Measurements from ENCODE around the gene RPS6KA5.

The RPS6KA5 gene

DNA sequence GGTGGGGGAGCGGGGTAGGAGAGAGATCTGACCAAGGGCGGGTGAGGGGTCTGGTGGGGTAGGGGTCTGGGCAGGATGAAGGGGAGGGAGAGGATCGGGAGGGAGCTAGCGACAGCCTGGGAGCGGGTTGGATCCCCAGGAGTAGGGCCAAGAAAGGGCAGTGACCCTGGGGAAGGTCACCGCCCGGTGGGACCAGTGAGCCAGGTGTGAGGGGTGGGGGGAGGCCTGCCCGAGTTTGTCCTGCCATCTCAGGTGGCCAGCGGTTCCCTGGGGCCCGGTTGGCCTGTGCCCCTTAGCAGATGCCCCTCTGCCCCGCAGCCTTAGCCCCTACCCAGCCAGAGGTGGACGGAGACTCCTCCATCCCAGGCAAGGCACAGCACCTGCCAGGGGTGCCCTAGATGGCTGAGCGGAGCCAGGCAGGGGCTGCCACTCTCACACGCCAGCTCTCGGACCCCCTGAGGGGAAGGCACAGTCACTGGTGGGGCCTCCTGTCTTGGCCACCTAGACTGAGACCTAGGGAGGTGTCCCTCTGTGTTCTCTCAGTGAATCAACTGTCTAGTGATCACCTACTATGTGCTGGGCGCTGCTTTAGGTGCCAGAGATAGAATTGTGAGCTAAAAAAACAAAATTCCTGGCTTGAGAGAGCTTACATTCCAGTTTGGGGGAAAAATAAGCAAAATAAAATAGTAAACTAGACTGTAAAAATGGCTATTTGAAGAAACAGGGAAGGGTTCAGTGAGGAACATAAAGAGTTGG lies 243.6 kb downstream of the RPS6KA5 start:
- Histone ChIP-seq H3K36me3 (ENCODE audit: control insufficient read depth, insufficient read depth, low read length) (no peaks in the 10 kb centered on the region), H3K4me3 (ENCODE audit: insufficient read depth, low read depth, low read length) (peak overlapping the region; percentile 13), H3K27ac (ENCODE audit: insufficient read depth, low read depth, low read length, poor library complexity, severe bottlenecking) (no peak overlapping the region), H3K4me1 (ENCODE audit: control insufficient read depth, insufficient read depth, low read length) (peaks cover 12% of the 10 kb centered on the region), H3K27me3 (ENCODE audit: control insufficient read depth, insufficient read depth, low read length, poor library complexity, severe bottlenecking) (peaks cover 15% of the 10 kb centered on the region), H3K9me3 (ENCODE audit: control insufficient read depth, low read length) (no peaks in the 10 kb centered on the region)
- 49 to 51% methylated on average over 16 of the region's 16 CpGs for WGBS, 2 experiments

DNA sequence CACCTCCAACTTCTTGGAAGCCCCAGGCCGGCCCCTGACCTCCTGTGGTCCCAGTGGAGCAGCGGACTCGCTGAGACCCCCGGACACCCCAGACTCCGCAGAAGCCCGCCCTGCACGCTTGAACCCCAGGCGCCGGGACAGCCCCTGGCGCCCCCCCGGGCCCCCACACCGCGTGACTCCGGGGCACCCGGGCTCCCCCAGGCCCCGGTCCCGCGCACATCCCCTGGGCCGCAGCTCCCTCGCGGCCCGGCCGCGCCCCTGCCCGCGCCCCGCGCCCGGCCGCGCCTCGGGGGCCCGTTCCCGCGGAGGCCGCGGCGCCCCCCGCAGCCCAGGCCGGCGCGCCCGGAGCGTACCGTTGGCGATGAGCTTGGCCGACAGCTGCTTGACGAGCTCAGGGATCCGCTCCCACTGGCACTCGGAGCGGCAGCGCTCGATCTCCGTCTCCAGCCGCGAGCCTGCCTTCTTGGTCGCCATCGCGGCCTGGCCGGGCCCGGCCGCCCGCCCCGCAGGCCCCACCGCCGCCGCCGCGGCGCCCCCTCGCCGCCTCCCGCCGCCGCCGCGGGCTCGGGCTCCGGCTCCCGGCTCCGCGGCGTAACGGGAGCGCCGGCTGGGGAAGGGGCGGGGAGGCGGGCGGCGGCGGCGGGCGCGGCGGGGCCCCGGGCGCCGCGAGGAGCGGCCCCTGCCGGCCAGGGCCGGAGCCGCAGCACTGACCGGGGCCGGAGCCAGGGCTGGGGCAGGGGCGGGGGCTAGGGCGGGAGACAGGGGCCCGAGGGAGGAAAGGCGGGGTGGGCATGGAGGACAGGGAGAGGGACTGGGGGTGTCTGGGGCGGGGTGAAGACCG lies 244.4 kb downstream of the RPS6KA5 start, which contains the start of gene TTC7B:
TTC7B (minus strand) TSS at position 609 of the 841 bp plus-strand sequence; CDS start at position 474, 135 bp downstream.
- H3K9me3 ChIP-seq (ENCODE audit: control insufficient read depth, low read length): no peaks in the 10 kb centered on the region
- H3K36me3 ChIP-seq (ENCODE audit: control insufficient read depth, insufficient read depth, low read length): no peaks in the 10 kb centered on the region
- peaks cover 15% of the 10 kb centered on the region for H3K27me3 ChIP-seq (ENCODE audit: control insufficient read depth, insufficient read depth, low read length, poor library complexity, severe bottlenecking)
- peak within 1 kb of the TSS; percentile 50 for H3K4me3 ChIP-seq (ENCODE audit: insufficient read depth, low read depth, low read length)
- H3K27ac ChIP-seq (ENCODE audit: insufficient read depth, low read depth, low read length, poor library complexity, severe bottlenecking): no peak within 1 kb of the TSS
- WGBS, 2 experiments: 1% methylated on average over 111 of the region's 111 CpGs
- H3K4me1 ChIP-seq (ENCODE audit: control insufficient read depth, insufficient read depth, low read length): peaks cover 16% of the 10 kb centered on the region

DNA sequence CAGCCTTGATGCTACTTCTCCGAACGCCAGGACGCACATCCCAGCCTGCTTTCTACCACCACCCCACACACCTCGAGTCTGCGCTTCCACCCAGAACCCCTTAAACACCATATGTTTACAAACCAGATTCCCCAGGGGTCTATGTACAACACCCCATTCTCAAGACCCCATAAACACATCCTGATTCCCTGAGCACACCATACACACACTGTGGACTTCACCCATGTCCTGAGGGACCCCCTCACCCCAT lies 244.9 kb downstream of the RPS6KA5 start:
- Histone ChIP-seq H3K27me3 (ENCODE audit: control insufficient read depth, insufficient read depth, low read length, poor library complexity, severe bottlenecking) (peaks cover 15% of the 10 kb centered on the region), H3K4me1 (ENCODE audit: control insufficient read depth, insufficient read depth, low read length) (peaks cover 16% of the 10 kb centered on the region), H3K36me3 (ENCODE audit: control insufficient read depth, insufficient read depth, low read length) (no peaks in the 10 kb centered on the region), H3K9me3 (ENCODE audit: control insufficient read depth, low read length) (no peaks in the 10 kb centered on the region), H3K27ac (ENCODE audit: insufficient read depth, low read depth, low read length, poor library complexity, severe bottlenecking) (no peak overlapping the region), H3K4me3 (ENCODE audit: insufficient read depth, low read depth, low read length) (peak overlapping the region; percentile 50)
- WGBS, 2 experiments: 57 to 61% methylated on average over 5 of the region's 5 CpGs

- Histone ChIP-seq H3K27me3 (ENCODE audit: control insufficient read depth, insufficient read depth, low read length, poor library complexity, severe bottlenecking) (peaks cover 15% of the 10 kb centered on the region), H3K36me3 (ENCODE audit: control insufficient read depth, insufficient read depth, low read length) (no peaks in the 10 kb centered on the region), H3K9me3 (ENCODE audit: control insufficient read depth, low read length) (no peaks in the 10 kb centered on the region), H3K27ac (ENCODE audit: insufficient read depth, low read depth, low read length, poor library complexity, severe bottlenecking) (no peak overlapping the region), H3K4me3 (ENCODE audit: insufficient read depth, low read depth, low read length) (peak overlapping the region; percentile 50), H3K4me1 (ENCODE audit: control insufficient read depth, insufficient read depth, low read length) (peaks cover 16% of the 10 kb centered on the region)
- 87% methylated on average over 13 of the region's 13 CpGs for WGBS, 2 experiments
Observed at GRCh38 chr14:90814806-90815571, 245.5 kb downstream of the RPS6KA5 start.

- WGBS, 2 experiments: 88 to 91% methylated on average over 5 of the region's 5 CpGs
- H3K27me3 ChIP-seq (ENCODE audit: control insufficient read depth, insufficient read depth, low read length, poor library complexity, severe bottlenecking): peaks cover 15% of the 10 kb centered on the region
Observed at GRCh38 chr14:90813442-90813841, 247.0 kb downstream of the RPS6KA5 start.

GRCh38 chr14:90812109-90812508 lies 248.3 kb downstream of the RPS6KA5 start:
- peaks cover 14% of the 10 kb centered on the region for H3K27me3 ChIP-seq (ENCODE audit: control insufficient read depth, insufficient read depth, low read length, poor library complexity, severe bottlenecking)
- no peaks in the 10 kb centered on the region for H3K9me3 ChIP-seq (ENCODE audit: control insufficient read depth, low read length)
- H3K36me3 ChIP-seq (ENCODE audit: control insufficient read depth, insufficient read depth, low read length): no peaks in the 10 kb centered on the region
- WGBS, 2 experiments: 94 to 95% methylated on average over 5 of the region's 5 CpGs
- peaks cover 16% of the 10 kb centered on the region for H3K4me1 ChIP-seq (ENCODE audit: control insufficient read depth, insufficient read depth, low read length)
- no peak overlapping the region for H3K27ac ChIP-seq (ENCODE audit: insufficient read depth, low read depth, low read length, poor library complexity, severe bottlenecking)
- H3K4me3 ChIP-seq (ENCODE audit: insufficient read depth, low read depth, low read length): no peak overlapping the region

More at GRCh38 chr14:90813442-90813841, 247.0 kb downstream of the RPS6KA5 start:
- no peaks in the 10 kb centered on the region for H3K36me3 ChIP-seq (ENCODE audit: control insufficient read depth, insufficient read depth, low read length)
- H3K9me3 ChIP-seq (ENCODE audit: control insufficient read depth, low read length): no peaks in the 10 kb centered on the region
- no peak overlapping the region for H3K27ac ChIP-seq (ENCODE audit: insufficient read depth, low read depth, low read length, poor library complexity, severe bottlenecking)
- no peak overlapping the region for H3K4me3 ChIP-seq (ENCODE audit: insufficient read depth, low read depth, low read length)
- H3K4me1 ChIP-seq (ENCODE audit: control insufficient read depth, insufficient read depth, low read length): peaks cover 16% of the 10 kb centered on the region

DNA sequence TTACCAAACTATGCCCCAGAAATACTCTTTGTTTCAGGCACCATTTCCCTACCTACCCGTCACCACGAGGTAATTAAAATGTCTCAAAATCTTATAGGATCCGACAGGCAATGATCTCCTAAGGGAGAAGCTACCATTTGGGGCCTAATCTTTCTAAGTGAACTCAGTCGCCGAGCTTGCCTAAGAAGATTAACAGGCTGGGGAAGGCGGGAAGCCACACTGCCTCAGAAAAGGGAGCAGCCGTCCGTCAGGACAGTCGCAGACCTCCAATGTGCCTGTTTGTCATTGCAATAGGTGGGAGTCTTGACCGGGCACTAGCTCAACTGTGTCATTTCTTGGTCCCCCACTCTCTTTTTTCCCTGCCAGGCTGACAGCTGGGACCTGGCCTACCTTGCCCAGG lies 248.8 kb downstream of the RPS6KA5 start:
- Histone ChIP-seq H3K27ac (ENCODE audit: insufficient read depth, low read depth, low read length, poor library complexity, severe bottlenecking) (no peak overlapping the region), H3K36me3 (ENCODE audit: control insufficient read depth, insufficient read depth, low read length) (no peaks in the 10 kb centered on the region), H3K9me3 (ENCODE audit: control insufficient read depth, low read length) (no peaks in the 10 kb centered on the region), H3K27me3 (ENCODE audit: control insufficient read depth, insufficient read depth, low read length, poor library complexity, severe bottlenecking) (peaks cover 9% of the 10 kb centered on the region), H3K4me3 (ENCODE audit: insufficient read depth, low read depth, low read length) (no peak overlapping the region), H3K4me1 (ENCODE audit: control insufficient read depth, insufficient read depth, low read length) (peaks cover 13% of the 10 kb centered on the region)
- 69 to 81% methylated on average over 10 of the region's 10 CpGs for WGBS, 2 experiments

- 88 to 92% methylated on average over 5 of the region's 5 CpGs for WGBS, 2 experiments
- Histone ChIP-seq H3K27me3 (ENCODE audit: control insufficient read depth, insufficient read depth, low read length, poor library complexity, severe bottlenecking) (peaks cover 9% of the 10 kb centered on the region), H3K4me1 (ENCODE audit: control insufficient read depth, insufficient read depth, low read length) (peaks cover 11% of the 10 kb centered on the region)
Observed at GRCh38 chr14:90810806-90811205, 249.6 kb downstream of the RPS6KA5 start.

GRCh38 chr14:90809530-90810312 lies 250.7 kb downstream of the RPS6KA5 start:
- no peaks in the 10 kb centered on the region for H3K9me3 ChIP-seq (ENCODE audit: control insufficient read depth, low read length)
- no peaks in the 10 kb centered on the region for H3K36me3 ChIP-seq (ENCODE audit: control insufficient read depth, insufficient read depth, low read length)
- no peak overlapping the region for H3K4me3 ChIP-seq (ENCODE audit: insufficient read depth, low read depth, low read length)
- no peak overlapping the region for H3K27ac ChIP-seq (ENCODE audit: insufficient read depth, low read depth, low read length, poor library complexity, severe bottlenecking)
- H3K4me1 ChIP-seq (ENCODE audit: control insufficient read depth, insufficient read depth, low read length): peaks cover 13% of the 10 kb centered on the region
- 93 to 96% methylated on average over 7 of the region's 7 CpGs for WGBS, 2 experiments
- no peaks in the 10 kb centered on the region for H3K27me3 ChIP-seq (ENCODE audit: control insufficient read depth, insufficient read depth, low read length, poor library complexity, severe bottlenecking)

More at GRCh38 chr14:90810806-90811205, 249.6 kb downstream of the RPS6KA5 start:
- Histone ChIP-seq H3K36me3 (ENCODE audit: control insufficient read depth, insufficient read depth, low read length) (no peaks in the 10 kb centered on the region), H3K27ac (ENCODE audit: insufficient read depth, low read depth, low read length, poor library complexity, severe bottlenecking) (no peak overlapping the region), H3K4me3 (ENCODE audit: insufficient read depth, low read depth, low read length) (no peak overlapping the region), H3K9me3 (ENCODE audit: control insufficient read depth, low read length) (no peaks in the 10 kb centered on the region)
